Forelimb muscle (tissue), 1 donor: ENCODE results near the gene DMXL1. TPM values are rescaled to one million over a fixed set of nuclear protein-coding genes. Genes with fewer than 3 reads are reported as not detected.

Source experiments
- DNase-seq: peaks from one replicate; pipeline ENCODE4 v3.0.0-alpha.2; 2013; ENCODE audit warnings: low read depth
- polyA plus RNA-seq: library from polyadenylated mRNA; unstranded; fragments of 120-200 nt; gene quantifications from one replicate; pipeline ENCODE4 v1.2.1, GENCODE V29; 2013; ENCODE audit not compliant: insufficient read length

The DMXL1 gene
- polyA plus RNA-seq, 1 donor, result 22.0 TPM

- DNase-seq, result peak; percentile 60
Observed at GRCh38 chr5:119268387-119269060, 197.6 kb downstream of the DMXL1 start.

GRCh38 chr5:119269061-119269944 is 198.4 kb downstream of the DMXL1 start:
- DNase-seq, result no peak

- DNase-seq, result no peak
Observed at GRCh38 chr5:119270121-119270565, 199.3 kb downstream of the DMXL1 start.

- no peak for DNase-seq
Observed at GRCh38 chr5:119270960-119271757, 200.3 kb downstream of the DMXL1 start.

GRCh38 chr5:119271758-119272730 is 201.2 kb downstream of the DMXL1 start:
- DNase-seq, result no peak

GRCh38 chr5:119273391-119273839 is 202.5 kb downstream of the DMXL1 start:
- no peak for DNase-seq

- DNase-seq, result no peak
Observed at GRCh38 chr5:119274030-119274766, 203.3 kb downstream of the DMXL1 start.

- DNase-seq, result no peak
Observed at GRCh38 chr5:119274767-119275130, 203.9 kb downstream of the DMXL1 start.

GRCh38 chr5:119275146-119275545 is 204.3 kb downstream of the DMXL1 start:
- no peak for DNase-seq

GRCh38 chr5:119275601-119276173 is 204.8 kb downstream of the DMXL1 start:
- no peak for DNase-seq

GRCh38 chr5:119276978-119277377 is 206.1 kb downstream of the DMXL1 start:
- no peak for DNase-seq

- DNase-seq, result no peak
Observed at GRCh38 chr5:119279093-119279492, 208.2 kb downstream of the DMXL1 start.

GRCh38 chr5:119280380-119280779 is 209.5 kb downstream of the DMXL1 start:
- DNase-seq, result no peak

GRCh38 chr5:119282628-119283027 is 211.7 kb downstream of the DMXL1 start:
- DNase-seq, result no peak

- DNase-seq, result no peak
Observed at GRCh38 chr5:119284031-119284430, 213.1 kb downstream of the DMXL1 start.

GRCh38 chr5:119285070-119285916 is 214.4 kb downstream of the DMXL1 start:
- no peak for DNase-seq

- no peak for DNase-seq
Observed at GRCh38 chr5:119286511-119287488, 215.9 kb downstream of the DMXL1 start.
